Thoracic aorta (tissue), 2 donors: ENCODE measurements around the gene ABCG2. TPM values are rescaled to one million over a fixed set of nuclear protein-coding genes. Genes with fewer than 3 reads are reported as not detected.

Experiments
- ATAC-seq: fragments of 150-250 bp; one replicate; pipeline ENCODE4 v1.8.0; 2017; ENCODE audit warnings: low read depth; ENCODE audit not compliant: insufficient number of reproducible peaks, low FRiP score
- DNase-seq: peaks from one replicate; pipeline ENCODE4 v3.0.0-alpha.2; 2020; ENCODE audit warnings: low spot score
- H3K27ac ChIP-seq, 2 donors: fragments of 200-600 bp; sonication (generic); 1 replicate in 1 of 2; 2 replicates in 1 of 2; pipeline ENCODE4 v1.5.1; 2016; ENCODE audit warnings: mild to moderate bottlenecking in 2 of 2, moderate library complexity in 2 of 2
- H3K27me3 ChIP-seq: fragments of 200-600 bp; sonication (generic); replicated peaks from 2 replicates; pipeline ENCODE4 v1.6.0; 2016; ENCODE audit warnings: mild to moderate bottlenecking; ENCODE audit not compliant: insufficient read depth
- H3K36me3 ChIP-seq: fragments of 200-600 bp; sonication (generic); one replicate; pipeline ENCODE4 v1.5.1; 2016
- H3K4me1 ChIP-seq, 2 donors: fragments of 200-600 bp; sonication (generic); 1 replicate in 1 of 2; 2 replicates in 1 of 2; pipeline versions ENCODE4 v1.5.1 to v1.6.0; 2016; ENCODE audit warnings: low read depth in 2 of 2, mild to moderate bottlenecking in 1 of 2; ENCODE audit not compliant: control insufficient read depth in 1 of 2
- H3K4me3 ChIP-seq: fragments of 200-600 bp; sonication (generic); 2 replicates; pipeline ENCODE4 v1.5.1; 2016; ENCODE audit warnings: mild to moderate bottlenecking
- H3K9me3 ChIP-seq: fragments of 200-600 bp; sonication (generic); 2 replicates; pipeline ENCODE4 v1.5.1; 2016
- CTCF ChIP-seq: fragments of 200-600 bp; sonication (generic); IDR thresholded peaks from one replicate; pipeline ENCODE4 v1.5.1; 2019; ENCODE audit warnings: antibody characterized with exemption
- total RNA-seq, 2 donors: library from RNA; depleted of rRNA; stranded (reverse); fragments of >200 nt; gene quantifications; one replicate each; pipeline versions ENCODE4 v1.1.0 to v1.2.3, GENCODE V29; 2016

ABCG2 gene
- total RNA-seq, 2 donors from 2014 or later: 2.4 to 7.3 TPM

GRCh38 chr4:88063634-88064296 is 94.7 kb downstream of the ABCG2 start:
- no peaks in the 10 kb centered on the region for H3K9me3 ChIP-seq
- DNase-seq: no peak
- no peaks in the 10 kb centered on the region for H3K27me3 ChIP-seq
- no peak overlapping the region for H3K27ac ChIP-seq
- H3K36me3 ChIP-seq: peaks cover 63% of the 10 kb centered on the region
- TF ChIP-seq CTCF: no peak
- no peak overlapping the region for H3K4me3 ChIP-seq
- H3K4me1 ChIP-seq: no peaks in the 10 kb centered on the region
- ATAC-seq: no peak

- Histone ChIP-seq H3K9me3 (no peaks in the 10 kb centered on the region), H3K4me3 (no peak overlapping the region), H3K27me3 (no peaks in the 10 kb centered on the region), H3K27ac (no peak overlapping the region), H3K4me1 (no peaks in the 10 kb centered on the region), H3K36me3 (peaks cover 60% of the 10 kb centered on the region)
- TF ChIP-seq CTCF: no peak
- ATAC-seq (no peak), DNase-seq (no peak)
These were observed 95.6 kb downstream of the ABCG2 start for GRCh38 chr4:88062843-88063242.

GRCh38 chr4:88062311-88062710 is 96.1 kb downstream of the ABCG2 start:
- Histone ChIP-seq H3K4me1 (no peaks in the 10 kb centered on the region), H3K36me3 (peaks cover 55% of the 10 kb centered on the region), H3K27ac (no peak overlapping the region), H3K4me3 (no peak overlapping the region), H3K9me3 (no peaks in the 10 kb centered on the region), H3K27me3 (no peaks in the 10 kb centered on the region)
- ATAC-seq (no peak), DNase-seq (no peak)
- TF ChIP-seq CTCF: no peak

- H3K27ac ChIP-seq: no peak overlapping the region
- TF ChIP-seq CTCF: no peak
These were observed 98.0 kb downstream of the ABCG2 start for GRCh38 chr4:88060431-88060830.

GRCh38 chr4:88059766-88060165 is 98.7 kb downstream of the ABCG2 start:
- no peak for DNase-seq
- H3K9me3 ChIP-seq: no peaks in the 10 kb centered on the region
- no peaks in the 10 kb centered on the region for H3K4me1 ChIP-seq
- no peak overlapping the region for H3K4me3 ChIP-seq
- no peaks in the 10 kb centered on the region for H3K27me3 ChIP-seq
- TF ChIP-seq CTCF: no peak
- H3K36me3 ChIP-seq: peaks cover 52% of the 10 kb centered on the region
- no peak overlapping the region for H3K27ac ChIP-seq
- no peak for ATAC-seq

More at GRCh38 chr4:88060431-88060830, 98.0 kb downstream of the ABCG2 start:
- no peaks in the 10 kb centered on the region for H3K4me1 ChIP-seq
- H3K9me3 ChIP-seq: no peaks in the 10 kb centered on the region
- no peaks in the 10 kb centered on the region for H3K27me3 ChIP-seq
- no peak for ATAC-seq
- no peak for DNase-seq
- no peak overlapping the region for H3K4me3 ChIP-seq
- H3K36me3 ChIP-seq: peaks cover 52% of the 10 kb centered on the region
